Measurements from ENCODE around the gene FGFBP2. TPM values are rescaled to one million over a fixed set of nuclear protein-coding genes. Genes with fewer than 3 reads are reported as not detected.

FGFBP2 gene
- total and polyA plus RNA-seq, 9 donors, result 0.31 to 1.3 (median 0.68) TPM

DNA sequence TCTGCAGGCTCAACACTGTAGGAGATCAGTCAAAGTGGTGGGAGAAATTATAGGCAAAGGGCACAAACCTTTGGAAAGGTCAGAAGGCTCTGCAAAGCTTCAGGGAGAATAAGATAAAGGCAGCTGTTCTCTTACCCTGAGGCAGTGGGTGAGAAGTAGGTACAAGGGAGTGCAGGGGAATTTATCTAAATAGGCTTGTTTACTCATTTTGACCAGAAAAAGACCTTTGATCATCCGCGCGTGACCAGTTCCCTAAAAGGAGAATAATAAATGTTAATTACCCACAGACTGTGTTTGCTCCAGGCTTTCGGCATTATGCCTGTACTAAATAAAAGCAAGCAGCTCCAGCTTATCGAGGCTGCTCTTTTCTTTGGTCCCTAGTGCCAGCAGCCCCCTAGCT lies 9.3 kb downstream of the FGFBP2 start:
- Histone ChIP-seq H3K4me1 (ENCODE audit: control insufficient read depth, insufficient read depth, low read length) (no peaks in the 10 kb centered on the region), H3K4me3 (ENCODE audit: low read length) (no peak overlapping the region), H3K9me3 (replicated peaks; ENCODE audit: control insufficient read depth, low read depth, low read length) (no peaks in the 10 kb centered on the region), H3K36me3 (ENCODE audit: control insufficient read depth, insufficient read depth, low read length) (no peaks in the 10 kb centered on the region), H3K27me3 (ENCODE audit: control insufficient read depth, insufficient read depth, low read length) (no peaks in the 10 kb centered on the region), H3K27ac (ENCODE audit: low read length) (no peak overlapping the region)
- 96% methylated on average over 2 of the region's 5 CpGs for WGBS (ENCODE audit: insufficient coverage)
- DNase-seq, result no peak

DNA sequence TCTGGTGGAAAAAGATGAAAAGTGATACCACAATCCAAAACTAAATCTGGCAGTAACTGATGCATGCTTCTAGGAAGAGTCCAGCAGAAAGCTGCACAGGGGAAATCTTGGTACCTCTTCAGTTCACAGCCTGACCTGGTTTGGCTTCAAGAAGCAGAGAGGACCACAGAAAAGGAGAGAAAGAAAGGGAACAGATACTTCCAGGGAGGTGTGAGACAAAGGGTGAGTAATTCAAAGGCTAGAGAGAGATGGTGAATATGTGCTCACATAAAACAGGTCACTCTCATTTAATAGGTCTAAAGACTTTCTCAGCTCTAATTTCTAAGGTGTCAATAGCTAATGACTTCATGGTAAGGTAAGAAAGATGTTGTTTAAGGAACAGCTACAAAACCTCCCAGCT lies 11.2 kb downstream of the FGFBP2 start:
- H3K36me3 ChIP-seq (ENCODE audit: control insufficient read depth, insufficient read depth, low read length), result no peaks in the 10 kb centered on the region
- no peak for DNase-seq
- no peak overlapping the region for H3K27ac ChIP-seq (ENCODE audit: low read length)
- no peaks in the 10 kb centered on the region for H3K27me3 ChIP-seq (ENCODE audit: control insufficient read depth, insufficient read depth, low read length)
- H3K9me3 ChIP-seq (replicated peaks; ENCODE audit: control insufficient read depth, low read depth, low read length), result no peaks in the 10 kb centered on the region
- H3K4me3 ChIP-seq (ENCODE audit: low read length), result no peak overlapping the region
- H3K4me1 ChIP-seq (ENCODE audit: control insufficient read depth, insufficient read depth, low read length), result no peaks in the 10 kb centered on the region

DNA sequence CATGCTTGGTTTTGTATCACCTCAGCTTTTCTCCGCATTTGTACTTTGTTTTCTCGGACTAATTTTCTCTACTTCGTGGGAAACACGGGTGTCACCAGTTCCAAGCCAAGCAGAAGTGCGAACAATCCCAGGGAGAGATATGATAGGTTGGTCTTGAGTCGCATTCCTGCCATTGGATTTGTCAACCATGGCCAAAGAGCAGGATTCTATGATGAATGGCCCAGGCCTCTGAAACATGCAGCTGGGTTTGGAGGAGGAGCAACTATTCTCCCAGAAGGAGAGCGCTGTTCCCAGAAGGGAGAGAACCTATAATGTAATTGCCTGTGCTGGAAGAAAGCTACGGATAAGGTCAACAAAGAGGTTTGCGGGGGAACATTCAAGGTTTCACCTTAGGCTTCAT lies 14.1 kb downstream of the FGFBP2 start:
- Histone ChIP-seq H3K4me3 (ENCODE audit: low read length) (no peak overlapping the region), H3K36me3 (ENCODE audit: control insufficient read depth, insufficient read depth, low read length) (no peaks in the 10 kb centered on the region), H3K4me1 (ENCODE audit: control insufficient read depth, insufficient read depth, low read length) (no peaks in the 10 kb centered on the region), H3K27ac (ENCODE audit: low read length) (no peak overlapping the region), H3K27me3 (ENCODE audit: control insufficient read depth, insufficient read depth, low read length) (no peaks in the 10 kb centered on the region), H3K9me3 (replicated peaks; ENCODE audit: control insufficient read depth, low read depth, low read length) (no peaks in the 10 kb centered on the region)
- DNase-seq, result no peak
- 77% methylated on average over 6 of the region's 9 CpGs for WGBS (ENCODE audit: insufficient coverage)

DNA sequence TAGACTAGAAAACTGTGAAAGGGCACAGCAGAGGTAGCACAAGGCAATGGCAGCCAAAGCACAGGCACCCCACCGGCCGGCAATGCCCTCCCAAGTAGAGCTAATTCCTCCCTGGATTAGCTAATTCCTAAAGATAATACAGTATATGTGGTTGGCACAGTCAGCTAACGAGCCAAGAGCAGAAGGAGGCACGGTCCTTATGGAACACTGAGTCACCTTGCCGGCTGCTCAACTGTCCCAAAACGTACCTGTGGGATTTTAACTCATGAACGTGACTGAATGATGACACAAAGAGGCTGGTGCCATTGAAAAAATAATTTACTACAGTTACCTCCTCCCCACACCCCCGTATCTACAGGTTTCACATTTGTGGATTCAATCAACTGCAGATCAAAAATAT lies 15.3 kb downstream of the FGFBP2 start:
- Histone ChIP-seq H3K4me3 (ENCODE audit: low read length) (no peak overlapping the region), H3K36me3 (ENCODE audit: control insufficient read depth, insufficient read depth, low read length) (no peaks in the 10 kb centered on the region), H3K27ac (ENCODE audit: low read length) (no peak overlapping the region), H3K9me3 (replicated peaks; ENCODE audit: control insufficient read depth, low read depth, low read length) (no peaks in the 10 kb centered on the region), H3K4me1 (ENCODE audit: control insufficient read depth, insufficient read depth, low read length) (no peaks in the 10 kb centered on the region), H3K27me3 (ENCODE audit: control insufficient read depth, insufficient read depth, low read length) (no peaks in the 10 kb centered on the region)
- no CpG with 5 or more reads among the region's 8 CpGs for WGBS (ENCODE audit: insufficient coverage)
- DNase-seq, result no peak

DNA sequence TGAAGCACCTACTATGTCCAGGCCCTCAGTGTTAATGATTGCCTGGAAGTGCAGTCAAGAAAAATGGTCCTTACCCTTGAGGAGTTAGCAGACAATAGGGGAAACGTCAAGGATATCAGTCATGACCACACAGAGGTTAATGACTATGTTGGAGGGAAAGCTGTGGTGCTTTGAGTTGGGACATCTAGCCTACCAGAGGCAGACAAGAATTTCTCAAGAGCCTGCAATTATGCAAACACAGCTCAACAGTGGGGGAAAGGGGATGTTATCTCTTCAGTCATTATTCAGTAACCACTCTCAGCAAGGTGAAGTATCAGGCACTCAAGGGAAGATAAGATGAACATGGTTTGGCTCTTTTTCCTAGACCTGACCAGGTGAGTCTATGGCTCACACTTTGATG lies 17.5 kb downstream of the FGFBP2 start:
- no peaks in the 10 kb centered on the region for H3K9me3 ChIP-seq (replicated peaks; ENCODE audit: control insufficient read depth, low read depth, low read length)
- DNase-seq, result no peak
- no peak overlapping the region for H3K4me3 ChIP-seq (ENCODE audit: low read length)
- 86% methylated on average over 1 of the region's 1 CpG for WGBS (ENCODE audit: insufficient coverage)
- no peak overlapping the region for H3K27ac ChIP-seq (ENCODE audit: low read length)
- H3K27me3 ChIP-seq (ENCODE audit: control insufficient read depth, insufficient read depth, low read length), result no peaks in the 10 kb centered on the region
- H3K36me3 ChIP-seq (ENCODE audit: control insufficient read depth, insufficient read depth, low read length), result no peaks in the 10 kb centered on the region
- H3K4me1 ChIP-seq (ENCODE audit: control insufficient read depth, insufficient read depth, low read length), result no peaks in the 10 kb centered on the region

DNA sequence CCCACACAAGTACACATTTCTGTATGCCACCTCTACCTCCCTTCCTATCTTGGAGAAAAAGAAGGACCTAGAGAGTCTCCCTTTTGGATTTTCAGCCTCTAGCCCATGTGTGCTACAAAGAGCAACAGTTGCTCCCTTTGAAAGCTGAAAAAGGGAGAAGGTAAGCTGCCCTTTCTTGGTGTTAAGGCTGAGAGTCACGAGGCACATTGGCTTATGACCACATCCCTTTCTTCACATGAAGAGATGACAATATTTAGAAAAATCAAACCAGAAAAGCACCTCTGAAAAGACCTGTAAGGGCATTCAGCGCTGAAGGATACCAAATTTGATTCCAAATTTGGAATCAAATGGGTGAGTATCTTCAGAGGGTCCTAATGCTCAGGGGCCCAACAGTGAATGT lies 18.1 kb downstream of the FGFBP2 start:
- Histone ChIP-seq H3K9me3 (replicated peaks; ENCODE audit: control insufficient read depth, low read depth, low read length) (no peaks in the 10 kb centered on the region), H3K27ac (ENCODE audit: low read length) (no peak overlapping the region), H3K4me3 (ENCODE audit: low read length) (no peak overlapping the region), H3K36me3 (ENCODE audit: control insufficient read depth, insufficient read depth, low read length) (no peaks in the 10 kb centered on the region), H3K27me3 (ENCODE audit: control insufficient read depth, insufficient read depth, low read length) (no peaks in the 10 kb centered on the region), H3K4me1 (ENCODE audit: control insufficient read depth, insufficient read depth, low read length) (no peaks in the 10 kb centered on the region)
- no peak for DNase-seq
- 80% methylated on average over 1 of the region's 2 CpGs for WGBS (ENCODE audit: insufficient coverage)

DNA sequence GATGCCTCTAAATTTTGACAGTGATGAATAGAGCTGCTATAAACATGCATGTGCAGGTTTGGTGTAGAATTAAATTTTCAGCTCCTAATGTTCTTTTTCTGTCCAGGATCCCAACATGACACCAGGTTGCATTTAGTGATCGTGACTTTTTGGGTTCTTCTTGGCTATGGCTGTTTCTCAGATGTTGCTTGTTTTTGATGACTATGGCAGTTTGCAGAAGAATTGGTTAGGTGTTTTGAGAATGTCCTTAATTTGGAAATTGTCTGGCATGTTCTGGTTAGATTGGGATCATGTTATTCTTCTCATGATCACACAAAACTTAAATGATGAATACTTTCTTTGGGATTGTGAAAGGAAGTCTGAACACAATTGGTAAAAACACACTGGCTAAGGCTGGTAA lies 20.7 kb downstream of the FGFBP2 start:
- Histone ChIP-seq H3K9me3 (replicated peaks; ENCODE audit: control insufficient read depth, low read depth, low read length) (no peaks in the 10 kb centered on the region), H3K4me1 (ENCODE audit: control insufficient read depth, insufficient read depth, low read length) (no peaks in the 10 kb centered on the region), H3K27me3 (ENCODE audit: control insufficient read depth, insufficient read depth, low read length) (peaks cover 2% of the 10 kb centered on the region), H3K4me3 (ENCODE audit: low read length) (no peak overlapping the region), H3K36me3 (ENCODE audit: control insufficient read depth, insufficient read depth, low read length) (no peaks in the 10 kb centered on the region), H3K27ac (ENCODE audit: low read length) (no peak overlapping the region)
- no peak for DNase-seq
- no CpG with 5 or more reads among the region's 1 CpG for WGBS (ENCODE audit: insufficient coverage)

DNA sequence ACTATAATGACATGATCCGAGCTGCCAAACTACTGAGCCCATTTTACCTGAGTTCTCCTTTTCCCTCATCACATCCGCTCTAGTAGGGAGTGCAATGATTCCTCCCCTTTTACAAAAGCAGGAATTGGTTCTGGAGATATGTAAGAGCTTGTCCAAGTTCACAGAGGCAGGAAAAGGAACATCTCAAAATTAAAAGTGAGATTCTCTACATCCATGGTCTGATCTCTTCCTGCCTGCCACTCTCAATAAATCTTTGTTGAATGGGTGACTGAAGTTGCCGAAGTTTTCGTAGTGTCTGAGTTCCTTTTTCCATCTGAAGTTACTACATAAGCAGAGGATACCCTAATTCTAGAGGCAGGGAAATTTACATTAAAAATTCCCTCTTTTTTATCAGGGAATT lies 24.3 kb downstream of the FGFBP2 start, which contains the start of gene FGFBP1:
FGFBP1 (minus strand) TSS at position 101 of the 400 bp plus-strand sequence. CDS start 2,108 bp downstream, outside the sequence.
- no CpG with 5 or more reads among the region's 4 CpGs for WGBS (ENCODE audit: insufficient coverage)
- no peak within 1 kb of the TSS for H3K27ac ChIP-seq (ENCODE audit: low read length)
- peaks cover 4% of the 10 kb centered on the region for H3K4me1 ChIP-seq (ENCODE audit: control insufficient read depth, insufficient read depth, low read length)
- no peak within 1 kb of the TSS for H3K4me3 ChIP-seq (ENCODE audit: low read length)
- H3K27me3 ChIP-seq (ENCODE audit: control insufficient read depth, insufficient read depth, low read length), result peaks cover 2% of the 10 kb centered on the region
- H3K36me3 ChIP-seq (ENCODE audit: control insufficient read depth, insufficient read depth, low read length), result no peaks in the 10 kb centered on the region
- no peak for DNase-seq
- H3K9me3 ChIP-seq (replicated peaks; ENCODE audit: control insufficient read depth, low read depth, low read length), result no peaks in the 10 kb centered on the region

DNA sequence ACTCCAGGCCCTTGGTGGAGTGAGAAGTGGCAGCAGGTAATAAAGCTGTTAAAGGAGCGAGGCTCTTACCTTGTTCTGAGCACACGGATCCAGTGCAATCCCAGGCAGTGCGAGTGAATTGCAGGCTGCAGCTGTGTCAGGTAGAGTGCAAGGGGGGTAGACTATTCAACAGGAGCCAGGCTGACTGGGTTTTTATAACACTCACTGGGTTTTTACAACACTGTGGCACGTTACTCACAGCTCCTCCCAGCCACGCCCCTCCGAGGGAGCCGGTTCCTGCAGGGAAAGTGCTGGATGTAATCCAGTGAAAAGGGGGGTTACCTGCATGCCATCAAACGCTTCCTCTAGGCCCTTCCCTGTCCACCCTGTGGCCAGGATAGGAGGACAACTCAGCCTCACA lies 24.8 kb downstream of the FGFBP2 start:
- Histone ChIP-seq H3K4me1 (ENCODE audit: control insufficient read depth, insufficient read depth, low read length) (peaks cover 4% of the 10 kb centered on the region), H3K27ac (ENCODE audit: low read length) (no peak overlapping the region), H3K36me3 (ENCODE audit: control insufficient read depth, insufficient read depth, low read length) (no peaks in the 10 kb centered on the region), H3K27me3 (ENCODE audit: control insufficient read depth, insufficient read depth, low read length) (peaks cover 2% of the 10 kb centered on the region), H3K4me3 (ENCODE audit: low read length) (no peak overlapping the region), H3K9me3 (replicated peaks; ENCODE audit: control insufficient read depth, low read depth, low read length) (no peaks in the 10 kb centered on the region)
- WGBS (ENCODE audit: insufficient coverage), result 30% methylated on average over 2 of the region's 8 CpGs
- no peak for DNase-seq

DNA sequence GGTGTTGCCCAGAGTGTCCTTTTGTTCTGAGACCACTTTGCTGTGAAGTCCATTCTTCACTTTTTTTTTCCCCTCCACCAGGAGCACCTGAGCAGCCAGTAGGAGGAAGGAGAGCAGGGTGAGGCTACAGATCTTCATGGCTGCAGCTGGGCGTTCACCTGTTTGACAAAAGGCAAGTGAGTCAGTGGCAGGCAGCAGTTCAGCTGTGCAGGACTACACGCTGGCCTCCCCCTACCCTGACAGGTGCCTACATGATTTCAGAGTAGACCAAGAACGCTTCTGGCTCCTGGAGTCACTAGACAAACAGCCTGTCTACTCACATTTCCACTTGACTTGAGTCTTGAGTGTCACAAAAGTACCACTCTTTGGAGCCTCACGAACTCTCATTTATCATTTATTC lies 26.5 kb downstream of the FGFBP2 start:
- Histone ChIP-seq H3K9me3 (replicated peaks; ENCODE audit: control insufficient read depth, low read depth, low read length) (no peaks in the 10 kb centered on the region), H3K4me3 (ENCODE audit: low read length) (no peak overlapping the region), H3K36me3 (ENCODE audit: control insufficient read depth, insufficient read depth, low read length) (no peaks in the 10 kb centered on the region), H3K27ac (ENCODE audit: low read length) (no peak overlapping the region), H3K27me3 (ENCODE audit: control insufficient read depth, insufficient read depth, low read length) (peaks cover 2% of the 10 kb centered on the region), H3K4me1 (ENCODE audit: control insufficient read depth, insufficient read depth, low read length) (peaks cover 4% of the 10 kb centered on the region)
- no peak for DNase-seq
- WGBS (ENCODE audit: insufficient coverage), result 90% methylated on average over 2 of the region's 4 CpGs
